HG03442 (cell line): ENCODE measurements around the gene EPB41L5.
"Not testable (repeated sequence)": the region's sequence is repeated elsewhere in the genome, so short reads cannot be mapped to it uniquely, and the experiment has no call there.

ENCODE experiments used
- ATAC-seq: cut with Tn5 transposase; IDR thresholded peaks from one replicate; pipeline ENCODE4 v1.9.1; 2021; ENCODE audit warnings: mild to moderate bottlenecking, moderate library complexity; ENCODE audit not compliant: unreplicated experiment

EPB41L5 gene

GRCh38 chr2:120094795-120095194, 81.9 kb downstream of the EPB41L5 start:
- ATAC-seq = no peak

- no peak for ATAC-seq
These were observed 87.8 kb downstream of the EPB41L5 start for GRCh38 chr2:120100627-120101026.

GRCh38 chr2:120103723-120104467, 91.0 kb downstream of the EPB41L5 start:
- ATAC-seq = no peak

- ATAC-seq = no peak
These were observed 91.9 kb downstream of the EPB41L5 start for GRCh38 chr2:120104772-120105171.

- ATAC-seq = peak; percentile 82
These were observed 92.5 kb downstream of the EPB41L5 start for GRCh38 chr2:120105360-120105759.

GRCh38 chr2:120108049-120108448, 95.2 kb downstream of the EPB41L5 start:
- ATAC-seq = no peak

GRCh38 chr2:120108749-120109148, 95.9 kb downstream of the EPB41L5 start:
- no peak for ATAC-seq

GRCh38 chr2:120109186-120110061, 96.5 kb downstream of the EPB41L5 start:
- no peak for ATAC-seq

- no peak for ATAC-seq
These were observed 97.1 kb downstream of the EPB41L5 start for GRCh38 chr2:120110062-120110362.

GRCh38 chr2:120110507-120110906, 97.6 kb downstream of the EPB41L5 start:
- no peak for ATAC-seq

- ATAC-seq = no peak
These were observed 98.3 kb downstream of the EPB41L5 start for GRCh38 chr2:120111193-120111592.

GRCh38 chr2:120118018-120118417, 105.1 kb downstream of the EPB41L5 start:
- ATAC-seq = no peak

- ATAC-seq = no peak
These were observed 105.6 kb downstream of the EPB41L5 start for GRCh38 chr2:120118471-120118870.

- ATAC-seq = not testable (repeated sequence)
These were observed 108.5 kb downstream of the EPB41L5 start for GRCh38 chr2:120121337-120121736.

- ATAC-seq = no peak
These were observed 110.2 kb downstream of the EPB41L5 start for GRCh38 chr2:120123090-120123489.

- ATAC-seq = no peak
These were observed 112.3 kb downstream of the EPB41L5 start for GRCh38 chr2:120125195-120125594.

- ATAC-seq = no peak
These were observed 115.3 kb downstream of the EPB41L5 start for GRCh38 chr2:120128216-120128615.

GRCh38 chr2:120132190-120132589, 119.3 kb downstream of the EPB41L5 start:
- no peak for ATAC-seq

GRCh38 chr2:120132691-120133090, 119.8 kb downstream of the EPB41L5 start:
- no peak for ATAC-seq

- no peak for ATAC-seq
These were observed 120.8 kb downstream of the EPB41L5 start for GRCh38 chr2:120133572-120134244.

GRCh38 chr2:120134263-120134662, 121.4 kb downstream of the EPB41L5 start:
- no peak for ATAC-seq

- ATAC-seq = not testable (repeated sequence)
These were observed 122.1 kb downstream of the EPB41L5 start for GRCh38 chr2:120135013-120135412.
